Large intestine (tissue), 12 donors: ENCODE data around the gene ASCL4. TPM values are rescaled to one million over a fixed set of nuclear protein-coding genes. Genes with fewer than 3 reads are reported as not detected.
"Not testable (repeated sequence)": the region's sequence is repeated elsewhere in the genome, so short reads cannot be mapped to it uniquely, and the experiment has no call there.

ENCODE experiments used
- DNase-seq, 2 donors: peaks; one replicate each; pipeline versions ENCODE4 v3.0.0 to v3.0.0-alpha.2; 2013
- H3K27ac ChIP-seq: one replicate; pipeline ENCODE4 v1.5.1; 2013; ENCODE audit warnings: low read length
- H3K27me3 ChIP-seq: 2 replicates; pipeline ENCODE4 v1.6.1; 2013; ENCODE audit warnings: low read length; ENCODE audit not compliant: control insufficient read depth, insufficient read depth
- H3K36me3 ChIP-seq: 2 replicates; pipeline ENCODE4 v1.6.1; 2013; ENCODE audit warnings: low read length; ENCODE audit not compliant: control insufficient read depth, insufficient read depth
- H3K4me1 ChIP-seq: one replicate; pipeline ENCODE4 v1.6.1; 2013; ENCODE audit warnings: low read length; ENCODE audit not compliant: control insufficient read depth, insufficient read depth
- H3K4me3 ChIP-seq: one replicate; pipeline ENCODE4 v1.5.1; 2013; ENCODE audit warnings: low read length
- H3K9me3 ChIP-seq: one replicate; pipeline ENCODE4 v1.6.1; 2013; ENCODE audit warnings: mild to moderate bottlenecking, low read depth, low read length, moderate library complexity; ENCODE audit not compliant: control insufficient read depth
- WGBS: methylation state at CpG from one replicate; pipeline ENCODE4 v1.1.5; 2013; ENCODE audit warnings: low lambda C conversion rate; ENCODE audit not compliant: insufficient coverage; 5-methylcytosine and 5-hydroxymethylcytosine counted together
- long read RNA-seq, 11 donors: transcript quantifications; one replicate each; lab custom pipeline, GENCODE V29; 2026
- polyA plus RNA-seq: library from polyadenylated mRNA; unstranded; fragments of 120-200 nt; gene quantifications from one replicate; pipeline ENCODE4 v1.2.1, GENCODE V29; 2013

ASCL4 gene, protein sequence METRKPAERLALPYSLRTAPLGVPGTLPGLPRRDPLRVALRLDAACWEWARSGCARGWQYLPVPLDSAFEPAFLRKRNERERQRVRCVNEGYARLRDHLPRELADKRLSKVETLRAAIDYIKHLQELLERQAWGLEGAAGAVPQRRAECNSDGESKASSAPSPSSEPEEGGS
- 0.03 TPM for polyA plus RNA-seq
- long read RNA-seq, donor 1: 0 reads
- long read RNA-seq, donor 2: 0 reads
- long read RNA-seq, donor 3: 0 reads
- long read RNA-seq, donor 4: 0 reads
- long read RNA-seq, donor 5: 0 reads
- long read RNA-seq, donor 6: 0 reads
- long read RNA-seq, donor 7: 0 reads
- long read RNA-seq, donor 8: 0 reads
- long read RNA-seq, donor 9: 0 reads
- long read RNA-seq, donor 10: 0 reads
- long read RNA-seq, donor 11: 0 reads

GRCh38 chr12:107774349-107775029 lies at the start of gene ASCL4:
TSS of gene ASCL4 (plus strand) at chr12:107774704. CDS start at chr12:107775219, 515 bp downstream.
- Histone ChIP-seq H3K36me3 (no peaks in the 10 kb centered on the region), H3K4me3 (no peak within 1 kb of the TSS), H3K4me1 (no peaks in the 10 kb centered on the region), H3K27ac (no peak within 1 kb of the TSS), H3K9me3 (no peaks in the 10 kb centered on the region), H3K27me3 (peaks cover 47% of the 10 kb centered on the region)
- DNase-seq: no peak
- no CpG with 5 or more reads among the region's 13 CpGs for WGBS

DNA sequence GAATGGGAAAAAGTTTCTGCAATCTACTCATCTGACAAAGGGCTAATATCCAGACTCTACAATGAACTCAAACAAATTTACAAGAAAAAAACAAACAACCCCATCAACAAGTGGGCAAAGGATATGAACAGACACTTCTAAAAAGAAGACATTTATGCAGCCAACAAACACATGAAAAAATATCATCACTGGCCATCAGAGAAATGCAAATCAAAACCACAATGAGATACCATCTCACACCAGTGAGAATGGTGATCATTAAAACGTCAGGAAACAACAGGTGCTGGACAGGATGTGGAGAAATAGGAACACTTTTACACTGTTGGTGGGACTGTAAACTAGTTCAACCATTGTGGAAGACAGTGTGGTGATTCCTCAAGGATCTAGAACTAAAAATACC lies 47.2 kb upstream of the ASCL4 start:
- H3K4me3 ChIP-seq, H3K27ac ChIP-seq, H3K36me3 ChIP-seq, H3K27me3 ChIP-seq, DNase-seq, H3K4me1 ChIP-seq, H3K9me3 ChIP-seq: not testable (repeated sequence)
- no CpG with 5 or more reads among the region's 1 CpG for WGBS

- DNase-seq, H3K27me3 ChIP-seq, H3K9me3 ChIP-seq, H3K4me3 ChIP-seq, H3K36me3 ChIP-seq, H3K27ac ChIP-seq, H3K4me1 ChIP-seq: not testable (repeated sequence)
- no CpG with 5 or more reads among the region's 1 CpG for WGBS
Observed at GRCh38 chr12:107727742-107728141, 46.8 kb upstream of the ASCL4 start.

- 100% methylated on average over 1 of the region's 4 CpGs for WGBS
- H3K4me1 ChIP-seq: no peaks in the 10 kb centered on the region
- no peaks in the 10 kb centered on the region for H3K27me3 ChIP-seq
- DNase-seq: no peak
- H3K36me3 ChIP-seq: peaks cover 27% of the 10 kb centered on the region
- no peak overlapping the region for H3K4me3 ChIP-seq
- no peaks in the 10 kb centered on the region for H3K9me3 ChIP-seq
- H3K27ac ChIP-seq: no peak overlapping the region
Observed at GRCh38 chr12:107730618-107731341, 43.7 kb upstream of the ASCL4 start.

- Histone ChIP-seq H3K27me3 (no peaks in the 10 kb centered on the region), H3K4me1 (no peaks in the 10 kb centered on the region), H3K36me3 (peaks cover 32% of the 10 kb centered on the region), H3K4me3 (no peak overlapping the region), H3K9me3 (no peaks in the 10 kb centered on the region), H3K27ac (no peak overlapping the region)
- no CpG with 5 or more reads among the region's 4 CpGs for WGBS
- no peak for DNase-seq
Observed at GRCh38 chr12:107731366-107731765, 43.1 kb upstream of the ASCL4 start.

- H3K9me3 ChIP-seq: no peaks in the 10 kb centered on the region
- no peaks in the 10 kb centered on the region for H3K27me3 ChIP-seq
- H3K36me3 ChIP-seq: peaks cover 39% of the 10 kb centered on the region
- no peak for DNase-seq
- no peaks in the 10 kb centered on the region for H3K4me1 ChIP-seq
- H3K4me3 ChIP-seq: no peak overlapping the region
- no peak overlapping the region for H3K27ac ChIP-seq
- 100% methylated on average over 1 of the region's 3 CpGs for WGBS
Observed at GRCh38 chr12:107732365-107732764, 42.1 kb upstream of the ASCL4 start.

DNA sequence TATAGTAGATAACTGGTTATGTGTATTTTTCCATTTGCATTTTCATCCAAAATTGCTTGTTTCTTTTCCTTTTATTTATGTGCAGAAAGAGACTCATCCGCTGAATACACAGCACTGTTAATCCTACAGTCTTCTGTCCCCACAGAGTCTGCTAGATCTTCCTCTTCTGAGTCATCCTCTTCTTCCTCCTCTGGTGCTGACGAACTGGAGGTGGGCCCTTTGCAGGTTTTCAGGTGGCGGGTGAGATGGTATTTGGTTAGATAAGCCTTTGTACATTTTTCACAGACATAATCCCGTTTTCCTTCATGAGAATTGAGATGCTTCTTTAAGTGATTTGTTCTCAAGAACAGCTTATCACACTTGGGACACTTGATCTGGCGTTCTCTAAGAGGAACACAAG lies 40.4 kb upstream of the ASCL4 start:
- no peak for DNase-seq
- H3K4me3 ChIP-seq: no peak overlapping the region
- H3K36me3 ChIP-seq: peaks cover 57% of the 10 kb centered on the region
- no peaks in the 10 kb centered on the region for H3K4me1 ChIP-seq
- no peak overlapping the region for H3K27ac ChIP-seq
- no peaks in the 10 kb centered on the region for H3K27me3 ChIP-seq
- WGBS: 86% methylated on average over 1 of the region's 5 CpGs
- no peaks in the 10 kb centered on the region for H3K9me3 ChIP-seq

DNA sequence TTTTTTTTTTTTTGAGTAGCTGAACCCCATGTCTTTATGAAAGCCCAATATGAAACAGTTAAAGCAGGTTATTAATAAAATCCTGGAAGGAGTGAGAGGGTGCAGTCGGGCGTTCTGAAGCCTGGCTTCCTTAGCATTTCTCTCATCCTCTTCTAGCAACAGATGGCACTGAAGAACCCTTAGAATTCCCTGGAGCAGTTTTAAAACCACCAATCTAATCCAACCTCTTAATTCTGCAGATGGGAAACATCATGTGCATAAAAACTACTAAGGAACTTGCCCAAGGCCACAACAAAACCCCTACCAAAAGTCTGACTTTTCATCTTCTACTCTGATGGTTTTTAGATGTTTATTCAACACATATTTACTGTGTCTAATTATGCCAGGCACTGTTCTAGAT lies 38.7 kb upstream of the ASCL4 start:
- Histone ChIP-seq H3K9me3 (no peaks in the 10 kb centered on the region), H3K4me1 (no peaks in the 10 kb centered on the region), H3K27ac (no peak overlapping the region), H3K27me3 (no peaks in the 10 kb centered on the region), H3K36me3 (peaks cover 72% of the 10 kb centered on the region), H3K4me3 (no peak overlapping the region)
- WGBS: no CpG with 5 or more reads among the region's 2 CpGs
- DNase-seq: no peak

DNA sequence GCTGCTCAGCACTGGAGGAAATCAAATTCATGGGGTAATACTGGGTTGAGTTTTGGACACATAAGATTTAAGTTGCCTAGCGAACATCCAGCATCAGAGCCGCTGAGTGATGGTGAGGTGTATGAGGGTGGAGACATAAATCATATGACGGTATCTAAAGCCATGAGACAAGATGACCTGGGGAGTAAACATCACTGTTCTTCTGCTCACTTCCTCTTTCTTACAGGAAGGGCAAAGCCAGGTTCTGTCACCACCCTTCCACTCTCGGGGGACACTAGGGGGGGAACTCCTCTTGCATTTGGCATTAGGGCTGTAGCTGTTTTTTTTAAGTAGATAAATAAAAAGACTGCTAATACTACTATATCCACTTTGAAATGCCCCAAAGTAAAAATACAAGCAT lies 37.6 kb upstream of the ASCL4 start:
- Histone ChIP-seq H3K27me3 (no peaks in the 10 kb centered on the region), H3K27ac (no peak overlapping the region), H3K4me3 (no peak overlapping the region), H3K36me3 (peaks cover 83% of the 10 kb centered on the region), H3K4me1 (no peaks in the 10 kb centered on the region), H3K9me3 (no peaks in the 10 kb centered on the region)
- no CpG with 5 or more reads among the region's 4 CpGs for WGBS
- DNase-seq: no peak

GRCh38 chr12:107748472-107748871 lies 26.0 kb upstream of the ASCL4 start:
- Histone ChIP-seq H3K4me3 (no peak overlapping the region), H3K9me3 (no peaks in the 10 kb centered on the region), H3K36me3 (peaks cover 67% of the 10 kb centered on the region), H3K4me1 (no peaks in the 10 kb centered on the region), H3K27ac (no peak overlapping the region), H3K27me3 (no peaks in the 10 kb centered on the region)
- no peak for DNase-seq
- 92% methylated on average over 4 of the region's 6 CpGs for WGBS
